Measurements from ENCODE around the gene TEX44. TPM values are rescaled to one million over a fixed set of nuclear protein-coding genes. Genes with fewer than 3 reads are reported as not detected.

TEX44 gene
- total RNA-seq, 1 donor from 2014 or later, result not detected

GRCh38 chr2:231633241-231633976, 40.7 kb downstream of the TEX44 start:
- DNase-seq (ENCODE audit: low read depth), result no peak

DNA sequence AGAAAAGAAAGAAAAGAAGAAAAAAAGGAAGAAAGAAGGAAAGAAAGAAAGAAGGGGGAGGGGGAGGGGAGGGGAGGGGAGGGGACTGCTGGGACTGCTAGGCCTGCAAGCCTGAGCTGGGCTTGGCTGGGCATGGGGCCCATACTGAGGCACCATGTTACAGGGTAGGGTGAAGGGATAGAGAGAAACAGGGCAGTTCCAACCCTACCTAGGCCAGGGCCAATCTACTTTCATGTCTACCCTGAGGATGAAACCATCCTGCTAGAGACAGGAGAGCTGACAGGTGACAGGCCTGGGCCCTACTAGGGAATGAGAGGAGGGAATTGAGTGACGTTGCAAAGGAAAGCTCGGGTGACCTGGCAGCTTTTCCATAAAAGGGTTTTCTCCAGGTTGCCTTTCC, 41.7 kb downstream of the TEX44 start:
- no peak for DNase-seq (ENCODE audit: low read depth)

GRCh38 chr2:231634951-231635875, 42.5 kb downstream of the TEX44 start:
- DNase-seq (ENCODE audit: low read depth), result peak; percentile 47

DNA sequence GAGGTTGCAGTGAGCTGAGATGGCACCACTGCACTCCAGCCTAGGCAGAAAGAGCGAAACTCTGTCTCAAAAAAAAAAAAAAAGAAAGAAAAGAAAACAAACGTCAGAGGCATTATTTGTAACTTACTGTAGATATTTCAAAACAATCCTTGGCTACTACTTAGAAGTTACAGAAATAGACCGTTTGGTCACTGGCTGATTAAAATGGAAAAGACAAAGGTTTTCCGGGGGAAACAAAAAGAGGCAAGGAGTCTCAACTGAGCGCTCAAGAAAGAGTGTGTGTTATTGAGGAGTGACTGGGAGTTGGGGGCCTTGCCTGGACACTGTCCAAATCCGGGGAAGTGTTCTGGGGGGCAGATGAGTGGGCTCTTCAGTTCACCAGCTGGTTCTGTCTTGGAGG, 47.6 kb downstream of the TEX44 start:
- no peak for DNase-seq (ENCODE audit: low read depth)

- peak; percentile 22 for DNase-seq (ENCODE audit: low read depth)
Observed at GRCh38 chr2:231640641-231641111, 48.0 kb downstream of the TEX44 start.

- peak; percentile 98 for DNase-seq (ENCODE audit: low read depth)
Observed at GRCh38 chr2:231642631-231643494, 50.2 kb downstream of the TEX44 start.

- DNase-seq (ENCODE audit: low read depth), result no peak
Observed at GRCh38 chr2:231643495-231643888, 50.8 kb downstream of the TEX44 start.

Other genes starting within 250 kb of the TEX44 start
- gene B3GNT7, start 197.2 kb upstream of the TEX44 start, total RNA-seq, result 4.0 and 4.5 TPM in 2 replicates
- 86.7 and 418 TPM in 2 replicates for gene NCL, start 128.4 kb upstream of the TEX44 start, total RNA-seq
- gene NMUR1, start 62.4 kb upstream of the TEX44 start, total RNA-seq, result 0.05 TPM in 1 of 2 replicates, not detected in the other
- 594 and 977 TPM in 2 replicates for gene PTMA, start 115.7 kb downstream of the TEX44 start, total RNA-seq
- gene PDE6D, start 188.4 kb downstream of the TEX44 start, total RNA-seq, result 19.1 and 25.0 TPM in 2 replicates
- 7.8 and 16.8 TPM in 2 replicates for gene COPS7B, start 193.6 kb downstream of the TEX44 start, total RNA-seq